GM21381 (cell line): ENCODE data around the gene FRS3.

Experiments used
- ATAC-seq: cut with Tn5 transposase; IDR thresholded peaks from one replicate; pipeline ENCODE4 v1.9.1; 2021; ENCODE audit warnings: mild to moderate bottlenecking, moderate library complexity; ENCODE audit not compliant: unreplicated experiment

Gene FRS3

GRCh38 chr6:41744236-41744787 is 35.4 kb downstream of the FRS3 start:
- no peak for ATAC-seq

- ATAC-seq: no peak
These were observed 36.1 kb downstream of the FRS3 start for GRCh38 chr6:41743406-41744235.

GRCh38 chr6:41741625-41742490 is 37.8 kb downstream of the FRS3 start:
- ATAC-seq: no peak

GRCh38 chr6:41740366-41741162 is 39.1 kb downstream of the FRS3 start:
- ATAC-seq: no peak

- ATAC-seq: no peak
These were observed 40.7 kb downstream of the FRS3 start for GRCh38 chr6:41739041-41739440.

GRCh38 chr6:41737591-41738130 is 42.0 kb downstream of the FRS3 start:
- no peak for ATAC-seq

- no peak for ATAC-seq
These were observed 42.7 kb downstream of the FRS3 start for GRCh38 chr6:41736800-41737555.

- ATAC-seq: no peak
These were observed 43.4 kb downstream of the FRS3 start for GRCh38 chr6:41736186-41736733.

- ATAC-seq: peak; percentile 50
These were observed 44.1 kb downstream of the FRS3 start, which contains the start of gene TFEB for GRCh38 chr6:41735427-41736185. TFEB (minus strand) TSS chr6:41735608; CDS start chr6:41691213, 44,395 bp downstream.

GRCh38 chr6:41734666-41735426 is 44.9 kb downstream of the FRS3 start:
- ATAC-seq: peak; percentile 18

GRCh38 chr6:41733707-41734665 is 45.7 kb downstream of the FRS3 start:
- ATAC-seq: peak; percentile 43

- no peak for ATAC-seq
These were observed 46.4 kb downstream of the FRS3 start for GRCh38 chr6:41733360-41733706.

- peak; percentile 21 for ATAC-seq
These were observed 46.9 kb downstream of the FRS3 start for GRCh38 chr6:41732591-41733359.

- ATAC-seq: no peak
These were observed 47.6 kb downstream of the FRS3 start for GRCh38 chr6:41732149-41732548.

GRCh38 chr6:41731561-41732086 is 48.1 kb downstream of the FRS3 start:
- no peak for ATAC-seq
